ENCODE measurements around the gene ZNF574. TPM values are rescaled to one million over a fixed set of nuclear protein-coding genes. Genes with fewer than 3 reads are reported as not detected.
"Not testable (repeated sequence)": the region's sequence is repeated elsewhere in the genome, so short reads cannot be mapped to it uniquely, and the experiment has no call there.

ZNF574 gene
- total RNA-seq, 2 donors from 2014 or later, result 24.4 to 44.1 TPM

DNA sequence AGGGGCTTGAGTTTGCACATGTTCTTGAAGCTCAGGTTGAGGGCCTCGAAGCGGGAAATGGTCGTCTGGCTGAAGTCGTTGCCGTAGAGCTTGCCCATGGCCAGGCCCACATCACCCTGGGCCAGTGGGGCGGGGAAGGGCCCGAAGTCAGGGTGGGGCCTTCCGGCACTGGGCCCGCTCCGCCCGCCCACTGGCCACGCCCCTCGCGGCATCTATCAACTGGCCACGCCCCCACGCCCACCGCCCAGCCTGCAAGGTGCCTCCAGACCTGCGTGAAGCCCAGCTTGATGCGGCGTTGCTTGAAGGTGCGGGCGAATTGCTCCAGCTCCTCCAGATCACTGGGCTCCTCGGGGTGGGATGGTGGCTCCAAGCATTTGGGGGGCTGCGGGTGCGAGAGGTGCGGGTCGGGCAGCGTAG, 19.9 kb downstream of the ZNF574 start:
- Histone ChIP-seq H3K4me3 (peak overlapping the region in 1 of 2 donors; percentile 17), H3K27me3 (replicated peaks; ENCODE audit: insufficient read depth) (no peaks in the 10 kb centered on the region), H3K9me3 (no peaks in the 10 kb centered on the region), H3K27ac (no peak overlapping the region), H3K36me3 (no peaks in the 10 kb centered on the region), H3K4me1 (replicated peaks) (peaks cover 7% of the 10 kb centered on the region)
- TF ChIP-seq, protein P1, sequence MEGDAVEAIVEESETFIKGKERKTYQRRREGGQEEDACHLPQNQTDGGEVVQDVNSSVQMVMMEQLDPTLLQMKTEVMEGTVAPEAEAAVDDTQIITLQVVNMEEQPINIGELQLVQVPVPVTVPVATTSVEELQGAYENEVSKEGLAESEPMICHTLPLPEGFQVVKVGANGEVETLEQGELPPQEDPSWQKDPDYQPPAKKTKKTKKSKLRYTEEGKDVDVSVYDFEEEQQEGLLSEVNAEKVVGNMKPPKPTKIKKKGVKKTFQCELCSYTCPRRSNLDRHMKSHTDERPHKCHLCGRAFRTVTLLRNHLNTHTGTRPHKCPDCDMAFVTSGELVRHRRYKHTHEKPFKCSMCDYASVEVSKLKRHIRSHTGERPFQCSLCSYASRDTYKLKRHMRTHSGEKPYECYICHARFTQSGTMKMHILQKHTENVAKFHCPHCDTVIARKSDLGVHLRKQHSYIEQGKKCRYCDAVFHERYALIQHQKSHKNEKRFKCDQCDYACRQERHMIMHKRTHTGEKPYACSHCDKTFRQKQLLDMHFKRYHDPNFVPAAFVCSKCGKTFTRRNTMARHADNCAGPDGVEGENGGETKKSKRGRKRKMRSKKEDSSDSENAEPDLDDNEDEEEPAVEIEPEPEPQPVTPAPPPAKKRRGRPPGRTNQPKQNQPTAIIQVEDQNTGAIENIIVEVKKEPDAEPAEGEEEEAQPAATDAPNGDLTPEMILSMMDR (IDR thresholded peaks at IDR 0.05), result no peak
- no peak for TF ChIP-seq POLR2AphosphoS5 (IDR thresholded peaks at IDR 0.05)
- no peak for DNase-seq (ENCODE audit: low spot score)
- whole genome bisulfite sequencing, result 28% methylated on average over 26 of the region's 28 CpGs
- intact Hi-C loops (cut with DNase I), result no loop called here

DNA sequence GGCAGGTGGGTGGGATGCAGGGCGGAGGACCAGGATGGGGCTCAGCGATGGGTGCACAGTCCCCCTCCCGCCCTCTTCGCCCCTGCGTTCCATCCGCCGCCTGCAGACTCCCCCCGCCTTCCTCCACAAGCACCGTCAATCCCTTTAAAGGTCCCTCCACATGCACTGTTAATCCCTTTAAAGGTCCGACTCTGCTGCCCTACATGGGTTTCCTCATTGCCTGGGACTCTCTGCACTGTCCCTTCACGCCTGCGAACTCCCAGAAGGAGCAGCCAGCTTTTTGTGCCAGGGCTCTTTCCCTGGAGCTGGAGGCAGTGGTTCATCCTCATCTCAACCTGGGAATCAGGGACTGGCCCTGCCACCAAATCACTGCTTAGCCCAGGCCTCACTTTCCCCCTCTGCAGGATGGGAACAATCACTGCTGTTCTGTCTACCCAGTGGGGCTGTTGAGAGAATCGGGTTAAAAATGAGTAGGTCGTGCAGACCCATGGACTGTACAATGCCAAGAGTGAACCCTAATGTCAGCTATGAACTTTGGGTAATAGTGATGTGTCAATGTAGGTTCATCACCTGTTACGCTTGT, 20.4 kb downstream of the ZNF574 start:
- peak overlapping the region in 1 of 2 donors; percentile 17 for H3K4me3 ChIP-seq
- intact Hi-C loops (cut with DNase I), result no loop called here
- no peak for DNase-seq (ENCODE audit: low spot score)
- no peak overlapping the region for H3K27ac ChIP-seq
- H3K27me3 ChIP-seq (replicated peaks; ENCODE audit: insufficient read depth), result no peaks in the 10 kb centered on the region
- TF ChIP-seq, protein P1 (IDR thresholded peaks at IDR 0.05), result no peak
- TF ChIP-seq POLR2A (IDR thresholded peaks at IDR 0.05), result no peak
- 54% methylated on average over 15 of the region's 15 CpGs for WGBS
- H3K4me1 ChIP-seq (replicated peaks), result peaks cover 7% of the 10 kb centered on the region
- no peaks in the 10 kb centered on the region for H3K9me3 ChIP-seq
- no peaks in the 10 kb centered on the region for H3K36me3 ChIP-seq

DNA sequence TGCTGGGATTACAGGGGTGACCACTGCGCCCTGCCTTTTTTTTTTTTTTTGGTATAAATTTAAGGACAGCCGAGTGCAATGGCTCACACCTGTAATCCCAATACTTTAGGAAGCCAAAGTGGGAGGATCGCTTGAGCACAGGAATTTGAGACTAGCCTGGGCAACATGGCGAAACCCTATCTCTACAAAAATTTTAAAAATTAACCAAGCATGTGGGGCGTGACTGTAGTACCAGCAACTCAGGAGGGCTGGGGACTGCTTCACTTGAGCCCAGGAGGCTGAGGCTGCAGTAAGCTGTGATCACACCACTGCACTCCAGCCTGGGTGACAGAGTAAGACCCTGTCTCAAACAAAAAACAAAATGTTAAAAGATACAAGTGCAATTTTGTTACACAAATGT, 21.5 kb downstream of the ZNF574 start:
- Histone ChIP-seq H3K9me3 (no peaks in the 10 kb centered on the region), H3K27ac (peak overlapping the region in 1 of 2 donors; percentile 81), H3K36me3 (no peaks in the 10 kb centered on the region), H3K27me3 (replicated peaks; ENCODE audit: insufficient read depth) (no peaks in the 10 kb centered on the region), H3K4me3 (no peak overlapping the region), H3K4me1 (replicated peaks) (peaks cover 7% of the 10 kb centered on the region)
- TF ChIP-seq POLR2A (IDR thresholded peaks at IDR 0.05) (no peak), POLR2AphosphoS5 (IDR thresholded peaks at IDR 0.05) (no peak)
- TF ChIP-seq, protein P1 (IDR thresholded peaks at IDR 0.05), result no peak
- no peak for DNase-seq (ENCODE audit: low spot score)
- WGBS, result 63% methylated on average over 5 of the region's 5 CpGs
- intact Hi-C loops (cut with DNase I), result no loop called here

DNA sequence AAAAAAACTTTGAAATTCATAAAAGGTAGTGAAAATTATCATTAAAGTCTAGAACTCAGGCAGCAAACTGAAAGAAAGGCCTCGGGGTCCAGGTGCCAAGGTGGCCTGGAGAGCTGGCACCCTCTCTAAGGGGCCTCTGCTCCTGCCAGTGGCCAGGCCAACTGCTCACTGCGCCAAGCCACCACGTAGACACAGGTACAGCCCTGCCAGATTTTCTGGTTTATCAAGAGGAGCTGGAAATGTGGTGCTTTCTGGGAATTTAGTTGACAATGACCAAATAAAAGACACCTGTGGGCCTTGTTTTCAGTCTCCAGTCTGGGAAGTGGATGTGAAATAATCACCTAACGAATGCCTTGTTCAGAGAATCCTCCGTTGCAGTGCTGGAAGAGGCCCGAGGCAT, 22.8 kb downstream of the ZNF574 start:
- Histone ChIP-seq H3K4me3 (no peak overlapping the region), H3K27me3 (replicated peaks; ENCODE audit: insufficient read depth) (no peaks in the 10 kb centered on the region), H3K9me3 (no peaks in the 10 kb centered on the region), H3K27ac (peak overlapping the region; percentile 71 to 81), H3K36me3 (no peaks in the 10 kb centered on the region), H3K4me1 (replicated peaks) (peaks cover 7% of the 10 kb centered on the region)
- intact Hi-C loops (cut with DNase I), result no loop called here
- DNase-seq (ENCODE audit: low spot score), result peak; percentile 80
- TF ChIP-seq, protein P1 (IDR thresholded peaks at IDR 0.05), result no peak
- peak; percentile 94 for TF ChIP-seq POLR2AphosphoS5 (IDR thresholded peaks at IDR 0.05)
- no peak for TF ChIP-seq POLR2A (IDR thresholded peaks at IDR 0.05)
- WGBS, result 46% methylated on average over 6 of the region's 6 CpGs

DNA sequence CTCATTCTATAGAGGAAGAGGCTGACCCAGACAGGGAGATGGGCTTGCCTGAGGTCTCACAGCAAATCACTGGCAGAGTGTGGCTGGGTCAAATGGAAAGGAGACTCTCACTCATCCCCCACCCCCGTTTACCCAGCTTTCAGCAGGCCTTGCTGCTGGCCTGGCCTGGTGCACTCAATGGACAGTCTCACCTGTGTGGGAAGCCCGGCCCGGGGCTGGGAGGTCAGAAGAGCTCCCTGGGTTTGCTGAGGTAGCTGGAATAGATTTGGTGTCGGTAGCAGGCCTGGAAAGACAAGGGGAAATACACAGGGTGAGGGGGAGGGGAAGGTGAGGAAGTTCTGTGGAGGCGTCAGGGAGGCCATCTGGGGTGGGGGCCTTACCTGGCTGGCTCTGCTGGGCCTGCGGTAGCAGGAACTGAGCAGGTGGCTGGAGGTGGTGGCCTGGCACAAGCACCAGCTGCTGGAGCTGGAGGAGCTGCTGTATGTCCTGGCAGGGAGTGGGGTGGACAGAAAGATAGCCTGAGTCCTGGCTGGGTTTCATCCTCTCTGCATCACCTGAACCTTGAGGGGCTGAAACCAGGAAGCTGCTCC, 23.5 kb downstream of the ZNF574 start:
- Histone ChIP-seq H3K27me3 (replicated peaks; ENCODE audit: insufficient read depth) (no peaks in the 10 kb centered on the region), H3K4me3 (no peak overlapping the region), H3K36me3 (no peaks in the 10 kb centered on the region), H3K4me1 (replicated peaks) (peaks cover 7% of the 10 kb centered on the region), H3K27ac (peak overlapping the region; percentile 71 to 81), H3K9me3 (no peaks in the 10 kb centered on the region)
- TF ChIP-seq POLR2AphosphoS5 (IDR thresholded peaks at IDR 0.05) (no peak), POLR2A (IDR thresholded peaks at IDR 0.05) (no peak)
- TF ChIP-seq, protein P1 (IDR thresholded peaks at IDR 0.05), result no peak
- WGBS, result 47% methylated on average over 6 of the region's 6 CpGs
- DNase-seq (ENCODE audit: low spot score), result no peak
- intact Hi-C loops (cut with DNase I), result no loop called here

DNA sequence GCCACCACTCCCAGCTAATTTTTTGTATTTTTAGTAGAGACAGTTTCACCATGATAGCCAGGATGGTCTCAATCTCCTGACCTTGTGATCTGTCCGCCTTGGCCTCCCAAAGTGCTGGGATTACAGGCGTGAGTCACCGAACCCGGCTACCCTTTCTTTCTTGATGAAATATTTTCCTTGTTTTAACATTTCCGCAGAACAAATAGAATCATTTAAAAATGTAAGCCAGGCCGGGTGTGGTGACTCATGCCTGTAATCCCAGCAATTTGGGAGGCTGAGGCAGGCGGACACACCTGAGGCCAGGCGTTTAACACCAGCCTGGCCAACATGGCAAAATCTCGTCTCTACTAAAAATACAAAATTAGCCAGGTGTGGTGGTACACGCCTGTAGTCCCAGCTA, 24.3 kb downstream of the ZNF574 start:
- 92% methylated on average over 10 of the region's 10 CpGs for WGBS
- H3K4me1 ChIP-seq (replicated peaks); H3K4me3 ChIP-seq; H3K36me3 ChIP-seq; H3K27me3 ChIP-seq (replicated peaks; ENCODE audit: insufficient read depth); intact Hi-C loops (cut with DNase I); H3K9me3 ChIP-seq; DNase-seq (ENCODE audit: low spot score): not testable (repeated sequence)
- H3K27ac ChIP-seq, result peak overlapping the region in 1 of 2 donors; percentile 81

Data from prostate gland (tissue), 2 donors.